Suprapubic skin (tissue), 4 donors: ENCODE data around the gene MCM5. TPM values are rescaled to one million over a fixed set of nuclear protein-coding genes. Genes with fewer than 3 reads are reported as not detected.
"Not testable (repeated sequence)": the region's sequence is repeated elsewhere in the genome, so short reads cannot be mapped to it uniquely, and the experiment has no call there.

ENCODE experiments used
- DNase-seq, 2 donors: peaks; one replicate each; pipeline ENCODE4 v3.0.0-alpha.2; 2019; ENCODE audit warnings: low spot score in 2 of 2
- H3K27ac ChIP-seq: fragments of 200-600 bp; sonication (generic); one replicate; pipeline ENCODE4 v1.5.1; 2019
- H3K27me3 ChIP-seq: fragments of 200-600 bp; sonication (generic); one replicate; pipeline ENCODE4 v1.5.1; 2019
- H3K36me3 ChIP-seq: fragments of 200-600 bp; sonication (generic); one replicate; pipeline ENCODE4 v1.5.1; 2019
- H3K4me1 ChIP-seq: fragments of 200-600 bp; sonication (generic); one replicate; pipeline ENCODE4 v1.5.1; 2019
- H3K4me3 ChIP-seq: fragments of 200-600 bp; sonication (generic); one replicate; pipeline ENCODE4 v1.5.1; 2019; ENCODE audit warnings: mild to moderate bottlenecking
- H3K9me3 ChIP-seq: fragments of 200-600 bp; sonication (generic); one replicate; pipeline ENCODE4 v1.5.1; 2019
- EP300 ChIP-seq: sonication (generic); formaldehyde crosslinking; IDR thresholded peaks from one replicate; pipeline ENCODE4 v1.6.1; 2017; ENCODE audit warnings: antibody characterized with exemption
- POLR2A ChIP-seq, 2 donors: fragments of 450-650 bp; IDR thresholded peaks; one replicate each; pipeline ENCODE4 v1.6.1; 2017; ENCODE audit warnings: antibody characterized with exemption in 2 of 2, mild to moderate bottlenecking in 2 of 2, moderate library complexity in 2 of 2
- POLR2AphosphoS5 ChIP-seq, 3 donors: sonication (generic); formaldehyde crosslinking; IDR thresholded peaks; one replicate each; pipeline ENCODE4 v1.6.1; 2017; ENCODE audit warnings: antibody characterized with exemption in 3 of 3
- WGBS: methylation state at CpG from one replicate; pipeline ENCODE4 v1.1.5; 2018; 5-methylcytosine and 5-hydroxymethylcytosine counted together
- total RNA-seq, 4 donors: library from RNA; depleted of rRNA; stranded (reverse); fragments of >200 nt; gene quantifications; one replicate each; pipeline ENCODE4 v1.1.0, GENCODE V29; 2016
- TF ChIP-seq, protein P1 (sequence below), 2 donors: fragments of 200-600 bp in 1 of 2; fragments of 450-650 bp in 1 of 2; sonication (generic) in 1 of 2; IDR thresholded peaks; one replicate each; pipeline ENCODE4 v1.5.1; 2016 to 2019; ENCODE audit warnings: antibody characterized with exemption in 2 of 2, mild to moderate bottlenecking in 1 of 2, moderate library complexity in 1 of 2

MCM5 gene
- total RNA-seq, 4 donors from 2014 or later = 19.7 to 41.3 (median 32.6) TPM

DNA sequence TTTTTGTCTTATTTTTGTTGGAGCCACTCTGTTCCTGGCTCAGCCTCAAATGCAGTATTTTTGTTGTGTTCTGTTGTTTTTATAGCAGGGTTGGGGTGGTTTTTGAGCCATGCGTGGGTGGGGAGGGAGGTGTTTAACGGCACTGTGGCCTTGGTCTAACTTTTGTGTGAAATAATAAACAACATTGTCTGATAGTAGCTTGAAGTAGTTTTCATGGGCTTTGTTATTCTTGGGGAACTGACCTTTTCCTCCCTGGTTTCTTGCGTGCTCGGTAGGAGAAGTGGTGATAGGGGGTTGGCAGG, 6.0 kb upstream of the MCM5 start:
- no peak for TF ChIP-seq POLR2A (IDR thresholded peaks at IDR 0.05)
- no peak for TF ChIP-seq POLR2AphosphoS5 (IDR thresholded peaks at IDR 0.05)
- no peak for TF ChIP-seq EP300
- TF ChIP-seq, protein P1, sequence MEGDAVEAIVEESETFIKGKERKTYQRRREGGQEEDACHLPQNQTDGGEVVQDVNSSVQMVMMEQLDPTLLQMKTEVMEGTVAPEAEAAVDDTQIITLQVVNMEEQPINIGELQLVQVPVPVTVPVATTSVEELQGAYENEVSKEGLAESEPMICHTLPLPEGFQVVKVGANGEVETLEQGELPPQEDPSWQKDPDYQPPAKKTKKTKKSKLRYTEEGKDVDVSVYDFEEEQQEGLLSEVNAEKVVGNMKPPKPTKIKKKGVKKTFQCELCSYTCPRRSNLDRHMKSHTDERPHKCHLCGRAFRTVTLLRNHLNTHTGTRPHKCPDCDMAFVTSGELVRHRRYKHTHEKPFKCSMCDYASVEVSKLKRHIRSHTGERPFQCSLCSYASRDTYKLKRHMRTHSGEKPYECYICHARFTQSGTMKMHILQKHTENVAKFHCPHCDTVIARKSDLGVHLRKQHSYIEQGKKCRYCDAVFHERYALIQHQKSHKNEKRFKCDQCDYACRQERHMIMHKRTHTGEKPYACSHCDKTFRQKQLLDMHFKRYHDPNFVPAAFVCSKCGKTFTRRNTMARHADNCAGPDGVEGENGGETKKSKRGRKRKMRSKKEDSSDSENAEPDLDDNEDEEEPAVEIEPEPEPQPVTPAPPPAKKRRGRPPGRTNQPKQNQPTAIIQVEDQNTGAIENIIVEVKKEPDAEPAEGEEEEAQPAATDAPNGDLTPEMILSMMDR (IDR thresholded peaks at IDR 0.05) = no peak
- Histone ChIP-seq H3K27ac (no peak overlapping the region), H3K36me3 (peaks cover 18% of the 10 kb centered on the region), H3K27me3 (no peaks in the 10 kb centered on the region), H3K4me3 (no peak overlapping the region), H3K9me3 (no peaks in the 10 kb centered on the region), H3K4me1 (peaks cover under 1% of the 10 kb centered on the region)
- WGBS = 66% methylated on average over 4 of the region's 4 CpGs
- DNase-seq = no peak

- H3K4me3 ChIP-seq = no peak overlapping the region
- no peak for DNase-seq
- peaks cover 6% of the 10 kb centered on the region for H3K4me1 ChIP-seq
- WGBS = 84% methylated on average over 5 of the region's 5 CpGs
- no peaks in the 10 kb centered on the region for H3K27me3 ChIP-seq
- H3K36me3 ChIP-seq = peaks cover 14% of the 10 kb centered on the region
- TF ChIP-seq POLR2AphosphoS5 (IDR thresholded peaks at IDR 0.05) (no peak), POLR2A (IDR thresholded peaks at IDR 0.05) (no peak), EP300 (no peak)
- TF ChIP-seq, protein P1 (IDR thresholded peaks at IDR 0.05) = no peak
- no peaks in the 10 kb centered on the region for H3K9me3 ChIP-seq
- no peak overlapping the region for H3K27ac ChIP-seq
These were observed 5.0 kb upstream of the MCM5 start for GRCh38 chr22:35394810-35395563.

GRCh38 chr22:35396622-35397021, 3.3 kb upstream of the MCM5 start:
- WGBS = 83% methylated on average over 6 of the region's 6 CpGs
- H3K4me1 ChIP-seq = peaks cover 18% of the 10 kb centered on the region
- not testable (repeated sequence) for H3K9me3 ChIP-seq, DNase-seq, H3K27ac ChIP-seq, H3K27me3 ChIP-seq, H3K36me3 ChIP-seq, H3K4me3 ChIP-seq

GRCh38 chr22:35397095-35397904, 2.6 kb upstream of the MCM5 start:
- no peaks in the 10 kb centered on the region for H3K27me3 ChIP-seq
- H3K4me1 ChIP-seq = peaks cover 18% of the 10 kb centered on the region
- TF ChIP-seq POLR2A (IDR thresholded peaks at IDR 0.05) = no peak
- H3K27ac ChIP-seq = no peak overlapping the region
- H3K9me3 ChIP-seq = no peaks in the 10 kb centered on the region
- no peak overlapping the region for H3K4me3 ChIP-seq
- peaks cover 9% of the 10 kb centered on the region for H3K36me3 ChIP-seq
- no peak for DNase-seq
- WGBS = 78% methylated on average over 13 of the region's 13 CpGs

GRCh38 chr22:35398591-35398973, 1.4 kb upstream of the MCM5 start:
- Histone ChIP-seq H3K27ac (no peak overlapping the region), H3K9me3 (no peaks in the 10 kb centered on the region), H3K27me3 (no peaks in the 10 kb centered on the region), H3K4me1 (peaks cover 18% of the 10 kb centered on the region), H3K36me3 (peaks cover 9% of the 10 kb centered on the region), H3K4me3 (no peak overlapping the region)
- DNase-seq = no peak
- no peak for TF ChIP-seq POLR2AphosphoS5 (IDR thresholded peaks at IDR 0.05)
- TF ChIP-seq EP300 = no peak
- TF ChIP-seq POLR2A (IDR thresholded peaks at IDR 0.05) = no peak
- TF ChIP-seq, protein P1 (IDR thresholded peaks at IDR 0.05) = no peak
- WGBS = 94% methylated on average over 4 of the region's 4 CpGs

DNA sequence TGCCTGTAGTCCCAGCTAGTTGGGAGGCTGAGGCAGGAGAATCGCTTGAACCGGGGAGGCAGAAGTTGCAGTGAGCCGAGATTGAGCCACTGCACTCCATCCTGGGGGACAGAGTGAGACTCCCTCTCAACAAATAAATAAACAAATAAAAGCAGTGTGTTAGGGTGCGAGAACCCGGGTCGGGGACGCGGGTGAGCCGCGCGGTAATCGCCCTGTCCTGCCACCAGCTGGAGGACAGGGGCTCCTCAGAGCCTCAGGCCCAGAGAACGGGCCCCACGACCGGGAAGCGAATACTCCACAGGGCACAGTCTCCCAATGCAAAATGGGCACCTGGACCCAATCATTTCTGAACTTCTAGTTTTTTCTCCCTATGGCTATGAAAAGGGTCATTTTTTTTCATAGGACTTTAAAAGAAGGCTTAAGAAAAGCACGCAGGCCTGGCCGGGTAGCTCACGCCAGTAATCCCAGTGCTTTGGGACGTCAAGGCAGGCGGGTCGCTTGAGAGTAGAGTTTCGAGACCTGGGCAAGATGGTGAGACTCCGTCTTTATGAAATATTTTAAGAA, 744 bp upstream of the MCM5 start:
- WGBS = 72% methylated on average over 24 of the region's 24 CpGs
- H3K4me3 ChIP-seq = peak overlapping the region; percentile 82
- DNase-seq = no peak
- H3K9me3 ChIP-seq = no peaks in the 10 kb centered on the region
- no peaks in the 10 kb centered on the region for H3K27me3 ChIP-seq
- peaks cover 11% of the 10 kb centered on the region for H3K36me3 ChIP-seq
- H3K27ac ChIP-seq = peak overlapping the region; percentile 52
- H3K4me1 ChIP-seq = peaks cover 18% of the 10 kb centered on the region
- TF ChIP-seq POLR2AphosphoS5 (IDR thresholded peaks at IDR 0.05) = no peak
- no peak for TF ChIP-seq EP300
- no peak for TF ChIP-seq POLR2A (IDR thresholded peaks at IDR 0.05)
- TF ChIP-seq, protein P1 (IDR thresholded peaks at IDR 0.05) = no peak
